Measurements from ENCODE around the gene IGFL1.
A peak's percentile ranks its signal among the peaks of the same experiment; 100 is the strongest.
"Not testable (repeated sequence)": the region's sequence is repeated elsewhere in the genome, so short reads cannot be mapped to it uniquely, and the experiment has no call there.

Gene IGFL1

DNA sequence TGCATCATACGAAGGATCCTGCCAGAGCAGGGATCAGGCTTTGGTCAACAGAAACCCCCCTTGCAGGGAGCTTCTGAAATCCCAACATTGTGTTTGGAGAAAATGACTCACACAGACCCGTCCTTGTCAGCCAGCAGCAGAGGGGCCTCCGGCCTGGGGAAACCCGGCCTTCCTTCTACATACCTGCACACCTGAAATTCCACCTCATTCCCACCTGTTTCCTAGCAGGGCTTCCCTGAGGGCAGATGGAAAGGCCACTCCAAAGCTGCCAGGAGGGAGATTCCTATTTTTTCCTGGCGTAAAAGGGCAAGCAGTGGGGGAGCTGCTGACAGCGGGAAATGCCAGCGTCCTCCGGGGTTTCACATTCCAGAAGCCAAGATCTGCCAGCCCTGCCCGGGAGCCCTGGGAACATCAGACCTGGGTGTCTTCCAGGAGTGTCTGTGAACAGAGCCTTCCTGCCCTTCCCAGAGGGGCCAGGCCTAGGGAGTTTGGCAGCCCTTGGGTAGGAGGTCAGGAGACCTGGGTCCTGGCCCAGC is 3.0 kb upstream of the IGFL1 start:
- no peak for DNase-seq

DNA sequence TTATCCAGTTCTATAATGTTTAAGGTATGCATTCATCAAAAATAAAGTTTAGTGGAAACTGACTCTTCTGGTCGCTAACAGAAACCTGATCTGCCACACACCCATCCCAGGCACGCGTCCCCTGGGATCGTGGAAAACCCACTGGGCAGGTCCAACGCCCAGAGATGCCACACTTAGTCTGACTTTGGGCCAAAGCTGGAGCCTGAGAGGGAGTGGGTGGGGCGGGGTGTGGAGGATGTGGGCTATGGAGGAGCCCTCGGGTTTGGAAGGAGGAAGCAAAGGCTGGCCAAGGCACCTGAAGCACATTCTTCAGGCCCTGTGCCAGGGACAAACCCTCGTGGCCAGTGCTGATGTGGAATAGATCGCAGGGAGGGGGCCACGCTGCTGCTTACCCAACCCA is 2.5 kb downstream of the IGFL1 start:
- no peak for DNase-seq

DNA sequence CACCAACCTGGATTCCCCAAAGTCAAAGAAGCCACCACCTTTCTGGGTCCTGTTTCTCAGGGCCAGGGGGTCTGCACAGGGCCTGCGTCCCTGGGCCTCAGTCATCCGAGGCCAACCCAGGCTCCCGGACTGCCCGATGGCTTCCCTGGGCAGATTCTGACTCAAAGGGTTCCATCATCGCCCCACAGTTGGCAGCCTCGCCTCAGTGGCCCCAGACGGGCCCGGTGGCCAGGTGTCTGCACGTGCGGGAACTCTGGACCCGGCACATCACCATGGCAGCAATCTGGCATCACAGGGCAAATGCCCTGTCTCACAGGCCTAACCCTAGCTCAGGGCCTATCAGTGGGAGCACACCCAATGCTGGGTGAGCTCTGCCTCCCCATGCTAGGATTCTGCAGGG is 2.9 kb downstream of the IGFL1 start:
- DNase-seq, result no peak

DNA sequence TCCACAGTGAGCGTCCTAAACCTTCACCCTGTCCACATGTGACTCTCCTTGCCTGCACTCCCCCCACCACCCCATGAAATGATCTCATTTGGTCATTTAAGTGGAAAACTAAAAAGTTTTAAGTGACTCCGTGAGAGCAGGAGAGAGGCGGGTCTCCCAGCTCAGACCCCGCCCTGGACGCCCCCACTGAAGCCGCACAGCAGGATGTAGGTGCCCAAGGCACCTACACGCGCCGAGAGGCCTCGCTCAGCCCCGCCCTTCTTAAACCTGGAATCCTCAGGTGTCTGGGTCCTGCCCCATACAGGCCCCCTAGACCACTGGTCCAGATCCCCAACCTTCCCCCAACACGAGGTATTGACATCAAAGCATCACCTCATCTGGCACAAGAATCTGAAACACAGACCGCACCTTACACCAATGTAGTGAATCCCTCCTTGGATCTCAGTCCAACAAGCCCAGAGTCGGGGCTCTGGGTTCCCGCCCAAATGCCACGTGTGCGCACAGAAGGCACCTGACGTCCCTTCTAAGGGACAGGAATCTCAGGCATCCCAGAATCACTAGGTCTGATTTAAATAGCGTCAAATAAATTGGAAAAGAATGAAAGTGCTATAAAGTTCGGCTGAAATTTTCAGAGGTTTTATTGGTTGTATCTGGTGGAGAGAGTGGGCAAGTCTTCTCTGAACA is 3.5 kb downstream of the IGFL1 start:
- DNase-seq, result no peak

DNA sequence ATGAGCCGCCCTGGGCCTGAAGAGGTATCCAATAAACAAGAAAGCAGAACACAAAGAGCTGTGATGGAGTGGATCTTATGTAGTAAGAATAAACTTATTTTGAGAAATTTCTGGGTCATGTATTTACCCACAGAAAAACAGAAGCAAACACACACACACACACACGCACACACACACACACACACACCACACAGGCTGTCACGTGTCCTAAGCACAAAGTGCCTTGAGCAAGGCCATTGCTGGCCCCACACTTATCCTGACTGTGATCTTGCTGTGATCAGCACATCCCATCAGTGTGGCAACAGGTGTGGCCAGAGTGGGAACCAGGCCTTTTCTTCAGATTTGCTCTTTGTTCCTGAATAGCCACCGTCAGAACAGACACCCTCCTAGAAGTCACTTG is 4.3 kb downstream of the IGFL1 start:
- not testable (repeated sequence) for DNase-seq

DNA sequence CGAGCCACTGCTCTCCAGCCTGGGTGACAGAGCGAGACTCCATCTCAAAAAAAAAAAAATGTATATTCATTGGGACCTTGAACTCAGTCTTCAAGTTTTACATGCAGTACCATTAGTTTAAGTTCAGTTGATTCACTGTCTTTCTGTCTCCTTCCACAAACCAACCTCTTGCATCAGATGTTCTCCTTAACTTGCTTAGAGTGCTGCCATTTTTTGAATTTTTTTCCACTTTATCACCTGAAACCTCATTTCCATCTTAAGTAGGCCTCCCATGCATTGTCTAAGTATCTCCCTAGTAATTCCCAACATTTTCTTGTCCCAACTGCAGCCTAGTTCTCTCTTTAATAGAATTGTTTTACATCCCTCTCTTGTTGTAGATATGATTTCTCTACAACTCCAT is 8.6 kb downstream of the IGFL1 start:
- DNase-seq, result not testable (repeated sequence)

DNA sequence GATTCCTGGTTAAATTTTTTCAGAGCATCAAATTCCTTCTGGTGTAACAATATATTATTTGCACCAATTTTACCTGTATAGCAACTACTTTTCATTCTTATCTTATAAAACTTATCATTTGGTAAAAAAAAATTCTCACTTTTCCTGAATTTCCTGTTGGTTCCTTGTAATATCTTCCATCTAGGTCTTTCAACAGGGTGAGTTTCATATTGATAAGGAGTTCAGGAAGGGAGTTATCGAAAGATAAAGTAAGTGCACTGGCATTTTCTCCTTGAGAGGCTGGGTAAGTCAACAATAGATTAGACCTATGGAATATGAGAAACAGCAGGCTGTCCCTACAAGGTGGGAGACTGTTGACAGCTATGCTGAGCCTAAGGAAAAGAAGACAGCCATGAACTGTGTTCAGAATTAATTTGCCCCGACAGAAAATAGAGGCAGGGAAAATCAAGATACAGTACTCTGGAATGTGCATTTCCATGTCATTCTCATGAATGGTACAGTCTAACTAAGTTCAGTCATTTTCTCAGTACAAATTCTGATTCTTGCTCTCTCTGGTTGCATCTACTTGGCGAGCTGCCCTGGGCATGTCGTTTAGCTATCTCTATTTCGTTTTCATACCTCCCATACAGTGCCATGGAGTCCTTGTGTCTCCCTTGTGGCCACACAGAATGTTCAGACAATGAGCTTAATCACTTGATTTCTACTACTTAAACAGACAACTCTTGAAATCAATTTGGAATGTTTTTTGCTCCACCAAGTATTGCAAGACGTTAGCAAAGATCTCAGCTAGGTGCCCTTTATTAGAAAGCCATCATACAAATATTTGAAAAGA is 9.9 kb downstream of the IGFL1 start:
- no peak for DNase-seq

DNA sequence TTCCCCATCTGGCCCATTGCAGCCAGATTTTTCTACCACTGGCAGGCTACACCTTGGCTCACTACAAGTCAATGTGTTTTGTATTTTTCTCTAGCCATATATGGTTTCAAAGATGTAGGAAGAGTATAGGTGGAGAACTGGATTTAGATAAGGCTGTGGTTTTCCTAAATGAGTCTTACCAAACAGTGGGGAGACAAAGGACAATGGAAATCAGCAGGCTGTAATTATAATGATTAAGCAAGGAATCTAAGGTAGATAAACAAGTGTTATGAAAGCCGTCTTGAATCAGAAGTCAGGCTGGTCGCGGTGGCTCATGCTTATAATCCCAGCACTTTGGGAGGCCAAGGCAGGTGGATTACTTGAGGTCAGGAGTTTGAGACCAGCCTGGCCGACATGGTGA is 11.2 kb downstream of the IGFL1 start:
- no peak for DNase-seq

DNA sequence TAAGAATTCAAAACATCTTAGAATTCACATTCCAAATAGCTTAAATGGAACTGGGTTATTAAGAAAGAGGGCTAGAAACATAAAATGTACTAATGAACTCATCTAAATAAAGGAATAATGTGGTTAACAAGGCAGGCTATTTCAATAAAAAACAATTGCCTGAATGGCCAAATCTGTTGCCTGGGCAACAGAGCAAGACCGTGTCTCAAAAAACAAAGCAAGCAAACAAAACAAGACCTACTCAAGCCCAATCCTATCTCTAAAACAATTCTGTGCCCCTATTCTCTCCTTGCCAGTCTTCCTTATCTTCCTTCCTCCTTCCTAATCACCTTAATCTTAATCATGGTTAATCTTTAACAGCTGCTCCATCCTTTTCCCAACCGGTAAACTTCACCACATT is 12.1 kb downstream of the IGFL1 start:
- no peak for DNase-seq

DNA sequence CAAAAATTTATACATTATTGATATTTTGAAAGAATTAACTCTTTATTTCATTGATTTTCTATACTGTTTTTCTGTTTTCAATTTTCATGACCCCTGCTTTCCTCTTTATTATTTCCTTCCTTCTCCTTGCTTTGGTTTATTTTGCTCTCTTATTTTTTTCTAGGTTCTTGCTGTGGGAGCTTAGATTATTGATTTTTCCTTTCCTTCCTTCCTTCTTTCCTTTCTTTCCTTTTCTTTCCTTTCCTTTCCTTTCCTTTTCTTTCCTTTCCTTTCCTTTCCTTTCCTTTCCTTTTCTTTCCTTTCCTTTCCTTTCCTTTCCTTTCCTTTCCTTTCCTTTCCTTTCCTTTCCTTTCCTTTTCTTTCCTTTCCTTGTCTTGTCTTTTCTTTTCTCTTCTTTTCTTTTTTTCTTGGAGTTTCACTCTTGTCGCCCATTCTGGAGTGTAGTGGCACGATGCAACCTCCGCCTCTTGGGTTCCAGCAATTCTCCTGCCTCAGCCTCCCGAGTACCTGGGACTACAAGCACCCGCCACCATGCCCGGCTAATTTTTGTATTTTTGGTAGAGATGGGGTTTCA is 13.6 kb downstream of the IGFL1 start:
- DNase-seq, result not testable (repeated sequence)

DNA sequence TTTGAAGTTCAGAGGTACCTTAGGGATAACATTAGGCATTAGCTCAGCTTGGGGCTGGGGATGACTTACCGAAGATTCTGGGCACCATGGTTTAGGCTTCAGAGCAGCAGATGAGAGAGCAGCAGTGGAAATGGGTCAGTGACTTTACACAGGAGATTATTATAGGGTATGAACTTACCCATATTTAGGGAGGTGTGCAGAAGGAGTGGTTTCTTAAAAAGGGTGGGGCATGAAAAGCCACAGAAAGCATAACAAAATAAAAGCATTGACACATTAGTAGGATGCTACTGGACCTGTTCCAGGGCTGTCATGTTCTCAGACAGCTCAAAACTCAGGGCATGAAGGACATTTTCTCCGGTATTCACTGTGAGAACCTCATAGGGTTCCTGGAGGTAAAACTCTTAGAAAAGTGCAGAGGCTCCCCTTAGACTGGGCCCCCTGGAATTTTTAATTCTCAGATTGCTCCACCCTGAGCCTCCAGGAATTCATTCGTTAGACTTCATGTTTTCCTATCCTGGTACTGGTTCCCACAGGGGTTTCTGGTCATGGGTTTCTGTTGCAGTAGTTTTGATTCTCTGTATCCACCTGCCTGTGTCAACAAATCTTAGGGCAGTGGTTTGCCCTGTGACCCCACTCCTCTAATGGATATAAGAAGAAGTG is 20.7 kb downstream of the IGFL1 start:
- no peak for DNase-seq

DNA sequence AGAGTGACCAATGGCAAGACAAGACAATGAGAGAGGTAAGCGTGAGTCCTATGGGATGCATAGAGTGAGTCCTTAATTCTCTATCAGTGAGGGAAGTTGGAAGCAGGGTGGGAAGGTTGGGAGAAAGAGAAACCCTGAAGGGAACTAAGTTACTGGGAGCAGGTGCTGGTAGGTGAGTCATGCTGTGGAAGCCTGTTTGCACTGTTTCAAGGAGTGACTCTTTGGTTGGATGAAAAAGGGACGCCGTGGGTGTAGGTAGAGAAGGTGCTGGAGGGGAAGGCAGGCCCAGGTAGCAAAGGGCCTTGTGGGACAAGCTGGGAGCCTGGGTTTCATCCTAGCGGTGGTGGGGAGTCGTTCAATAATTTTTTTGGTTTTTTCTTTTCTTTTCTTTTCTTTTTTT is 21.9 kb downstream of the IGFL1 start:
- no peak for DNase-seq

DNA sequence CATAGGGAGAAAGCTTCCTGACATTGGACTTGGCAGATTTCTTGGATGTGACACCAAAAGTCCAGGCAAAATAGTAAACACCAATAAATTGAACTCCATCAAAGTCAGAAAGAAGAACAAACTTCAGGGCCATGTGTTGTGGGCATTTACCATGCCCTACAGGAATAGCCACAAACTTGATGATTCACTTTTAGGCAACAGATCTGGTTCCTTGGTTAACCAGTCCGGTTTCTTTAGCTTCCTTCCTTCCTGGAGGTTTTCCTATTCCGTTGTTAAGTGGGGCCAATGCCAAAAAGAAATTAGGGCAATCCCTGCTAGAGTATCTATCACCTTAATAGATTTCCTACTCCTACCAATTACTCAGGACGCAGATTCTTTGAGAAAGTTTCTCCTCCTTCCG is 25.2 kb downstream of the IGFL1 start:
- no peak for DNase-seq

DNA sequence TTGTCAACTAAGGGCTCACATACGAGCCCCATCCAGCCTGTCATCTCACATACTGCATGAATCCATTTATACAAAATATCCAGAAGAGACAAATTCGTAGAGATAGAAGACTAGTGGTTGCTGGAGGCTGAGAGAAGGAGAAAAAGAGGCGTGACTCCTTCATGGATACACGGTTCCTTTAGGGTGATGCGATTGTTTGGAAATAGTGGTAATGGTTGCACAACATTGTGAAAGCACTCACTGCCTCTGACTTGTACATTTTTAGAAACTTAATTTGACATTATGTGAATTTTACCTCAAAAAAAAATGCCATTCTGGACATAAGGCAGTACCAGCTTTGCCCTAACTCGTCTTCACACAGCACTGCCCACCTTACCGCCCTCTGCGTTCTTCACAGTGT is 27.3 kb downstream of the IGFL1 start:
- no peak for DNase-seq

DNA sequence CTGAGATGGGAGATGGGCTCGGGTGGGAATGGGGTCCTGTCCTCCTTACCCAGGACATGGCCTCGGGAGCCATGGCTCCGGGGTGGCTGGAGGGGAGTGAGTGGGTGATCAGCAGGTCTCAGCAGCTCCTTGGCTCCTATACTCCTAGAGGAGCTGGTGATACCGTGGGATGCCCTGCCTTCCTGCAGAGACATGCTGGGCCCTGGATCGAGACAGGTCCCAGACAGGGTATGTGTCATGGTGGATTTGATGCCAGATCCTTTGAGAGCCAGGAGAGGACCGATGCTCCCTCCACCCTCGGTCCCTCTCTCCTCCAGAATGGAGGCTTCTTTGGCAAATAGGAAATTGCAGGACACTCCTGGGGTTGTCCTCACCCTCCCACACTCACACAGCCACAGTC is 32.0 kb downstream of the IGFL1 start:
- DNase-seq, result not testable (repeated sequence)

DNA sequence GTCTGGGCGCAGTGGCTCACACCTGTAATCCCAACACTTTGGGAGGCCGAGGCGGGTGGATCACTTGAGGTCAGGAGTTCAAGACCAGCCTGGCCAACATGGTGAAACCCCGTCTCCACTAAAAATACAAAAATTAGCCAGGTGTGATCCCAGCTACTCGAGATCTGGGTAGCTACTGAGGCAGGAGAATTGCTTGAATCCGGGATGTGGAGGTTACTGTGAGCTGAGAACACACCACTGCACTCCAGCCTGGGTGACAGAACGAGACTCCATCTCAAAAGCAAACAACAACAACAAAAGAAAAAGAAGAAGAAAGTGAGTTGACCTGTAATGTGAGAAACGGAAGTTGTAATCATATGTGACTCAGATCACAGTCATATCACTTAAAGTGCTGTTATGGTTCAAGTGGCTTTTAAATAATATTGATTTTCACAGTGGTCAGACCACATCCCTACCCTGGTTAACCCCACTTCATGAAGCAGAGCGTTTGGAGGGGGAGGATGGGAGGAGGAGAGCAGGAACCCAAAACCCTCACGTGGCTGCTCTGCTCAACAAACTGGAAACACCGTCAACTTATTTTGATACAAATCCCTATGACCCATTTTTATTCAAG is 33.2 kb downstream of the IGFL1 start:
- peak; percentile 71 for DNase-seq

DNA sequence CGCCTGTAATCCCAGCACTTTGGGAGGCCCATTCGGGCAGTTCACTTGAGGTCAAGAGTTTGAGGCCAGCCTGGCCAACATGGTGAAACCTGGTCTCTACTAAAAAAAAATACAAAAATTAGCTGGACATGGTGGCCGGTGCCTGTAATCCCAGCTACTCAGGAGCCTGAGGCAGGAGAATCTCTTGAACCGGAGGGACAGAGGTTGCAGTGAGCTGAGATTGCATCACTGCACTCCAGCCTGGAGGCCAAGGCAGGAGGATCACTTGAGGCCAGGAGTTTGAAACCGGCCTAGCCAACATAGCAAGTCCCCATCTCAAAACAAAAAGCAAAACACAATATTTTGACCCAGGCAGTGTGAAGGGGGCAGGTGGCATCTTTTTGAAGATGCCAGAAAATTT is 35.3 kb downstream of the IGFL1 start:
- DNase-seq, result not testable (repeated sequence)

DNA sequence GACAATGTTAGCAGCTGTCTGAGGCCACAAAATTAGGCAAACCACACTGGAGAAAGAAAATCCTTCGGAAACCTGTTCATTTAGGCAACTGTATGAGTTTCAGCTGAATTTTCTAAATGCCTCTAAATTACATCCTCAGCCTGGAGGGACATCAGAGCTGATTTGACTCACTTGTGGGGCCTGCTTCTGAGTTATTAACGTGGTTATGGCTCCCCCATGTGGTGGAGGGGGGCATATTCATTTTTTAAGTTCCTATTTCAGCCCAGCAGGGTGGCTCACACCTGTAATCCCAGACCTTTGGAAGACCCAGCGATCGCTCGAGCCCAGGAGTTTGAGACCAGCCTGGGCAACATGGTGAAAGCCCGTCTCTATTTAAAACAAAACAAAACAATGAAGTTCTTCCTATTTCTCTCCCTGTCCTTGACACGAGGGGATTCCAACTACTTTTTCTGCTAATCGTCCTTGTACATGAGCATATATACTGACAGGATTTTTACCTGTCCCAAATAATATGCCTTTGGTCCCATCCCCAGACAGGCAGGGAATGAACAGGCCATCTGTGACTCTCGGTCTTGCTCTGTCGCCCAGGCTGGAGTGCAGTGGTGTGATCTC is 35.8 kb downstream of the IGFL1 start:
- DNase-seq, result peak; percentile 65

DNA sequence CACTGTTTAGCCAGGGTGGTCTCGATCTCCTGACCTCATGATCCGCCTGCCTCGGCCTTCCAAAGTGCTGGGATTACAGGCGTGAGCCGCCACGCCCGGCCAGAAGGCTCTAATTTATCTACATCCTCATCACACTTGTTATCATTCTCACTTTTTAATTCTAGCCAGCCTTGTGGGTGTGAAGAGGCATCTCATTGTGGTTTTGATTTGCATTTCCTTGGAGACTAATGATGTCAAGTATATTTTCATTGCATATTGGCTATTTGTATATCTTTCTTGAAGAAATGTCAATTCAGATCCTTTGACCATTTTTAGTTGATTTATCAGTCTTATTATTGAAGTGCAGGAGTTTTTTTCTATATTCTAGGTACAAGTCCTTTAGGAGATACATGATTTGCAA is 39.6 kb downstream of the IGFL1 start:
- DNase-seq, result no peak

DNA sequence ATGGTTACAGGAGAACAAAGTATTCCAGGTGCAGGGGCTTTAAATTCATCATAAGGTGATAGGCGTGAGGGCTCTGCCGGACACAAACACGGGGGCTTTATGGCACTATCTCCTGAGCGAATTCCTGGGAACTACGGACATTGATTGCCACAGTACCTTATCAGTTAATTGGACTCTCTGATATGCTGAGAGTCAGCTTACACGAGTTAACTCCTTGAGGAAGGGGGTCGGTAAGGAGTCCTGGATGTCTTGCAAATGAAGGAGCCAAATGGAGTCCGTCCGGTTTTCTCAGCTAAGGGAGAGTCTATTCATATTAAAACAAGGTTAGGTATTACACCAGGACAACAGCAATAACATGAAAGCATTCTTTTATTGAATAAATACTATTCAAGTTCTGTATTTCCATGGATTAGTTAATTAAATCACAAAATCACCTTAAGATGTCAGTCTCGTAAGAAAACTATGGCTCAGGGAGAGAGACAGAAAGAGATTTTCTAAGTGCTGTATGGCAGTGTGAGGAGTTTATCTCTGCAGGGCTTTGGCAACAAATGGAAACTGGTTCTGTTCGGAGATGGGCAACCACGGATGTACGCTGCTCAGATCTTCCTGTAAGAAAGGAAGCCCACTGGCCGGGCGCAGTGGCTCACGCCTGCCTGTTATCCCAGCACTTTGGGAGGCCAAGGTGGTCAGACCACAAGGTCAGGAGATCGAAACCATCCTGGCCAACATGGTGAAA is 41.1 kb downstream of the IGFL1 start:
- no peak for DNase-seq

DNA sequence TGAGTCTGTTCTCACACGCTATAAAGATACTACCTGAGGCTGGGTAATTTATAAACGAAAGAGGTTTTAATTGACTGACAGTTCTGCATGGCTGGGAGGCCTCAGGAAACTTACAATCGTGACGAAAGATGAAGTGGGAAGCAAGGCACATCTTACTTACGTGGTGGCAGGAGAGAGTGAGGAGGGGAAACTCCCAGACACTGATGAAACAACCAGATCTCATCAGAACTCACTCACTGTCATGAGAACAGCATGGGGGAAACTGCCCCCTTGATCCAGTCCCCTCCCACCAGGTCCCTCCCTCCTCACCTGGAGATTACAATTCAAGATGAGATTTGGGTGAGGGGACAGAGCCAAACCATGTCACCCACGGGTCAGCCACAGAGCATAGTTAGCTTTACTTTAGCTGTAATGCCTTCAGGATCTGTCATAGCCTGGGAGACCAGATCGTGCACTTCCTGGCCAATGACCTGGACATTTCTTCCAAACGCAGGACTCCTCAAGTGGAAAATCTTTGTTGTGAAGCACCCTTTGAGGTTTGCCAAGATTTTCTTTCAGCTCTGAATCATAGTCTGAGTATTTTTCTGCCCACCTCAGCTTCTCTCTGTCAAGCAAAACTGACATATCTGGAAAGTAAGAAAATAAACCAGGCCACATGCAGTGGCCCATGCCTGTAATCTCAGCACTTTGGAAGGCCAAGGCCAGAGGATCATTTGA is 42.1 kb downstream of the IGFL1 start:
- no peak for DNase-seq

Data from central memory CD4-positive, alpha-beta T cell (primary cell).